CD4-positive, alpha-beta T cell treated with Interleukin-15 for 4 hours (primary cell): Measurements from ENCODE around the gene PLA2G4D.

Source experiments
- DNase-seq: peaks from one replicate; pipeline ENCODE4 v3.0.0-alpha.2; 2020; ENCODE audit warnings: low spot score

Gene PLA2G4D

DNA sequence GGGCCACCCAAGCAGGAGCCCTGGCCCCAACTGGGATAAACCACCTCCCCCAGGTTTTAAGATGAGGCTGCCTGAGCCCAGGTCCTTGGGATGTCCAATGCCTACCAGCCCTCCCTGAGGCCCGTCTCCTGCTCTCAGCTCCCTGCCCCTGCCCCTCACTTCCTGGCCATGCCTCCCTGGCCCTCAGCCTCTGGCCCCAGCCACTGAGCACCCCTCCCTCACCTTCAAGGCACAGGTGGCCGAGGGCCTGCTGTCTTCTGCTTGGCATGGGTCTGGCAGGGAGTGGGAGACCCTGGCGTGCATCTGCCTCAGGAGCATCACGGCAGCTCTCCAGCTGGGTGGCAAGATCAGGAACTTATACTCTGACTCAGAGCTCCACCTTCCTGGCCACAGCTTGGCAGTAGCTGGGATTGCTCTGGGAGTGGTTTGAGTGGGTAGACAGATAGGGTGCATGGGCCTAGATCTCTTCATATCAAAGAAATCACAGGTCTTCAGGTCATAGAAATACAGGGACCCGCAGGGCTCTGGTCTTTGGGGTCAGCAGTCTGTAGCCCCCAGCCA lies 73.6 kb downstream of the PLA2G4D start, which contains the start of gene PLA2G4E:
TSS of gene PLA2G4E (minus strand) at position 330 of the 561 bp plus-strand sequence. CDS start at position 318, 12 bp downstream.
- no peak for DNase-seq

DNA sequence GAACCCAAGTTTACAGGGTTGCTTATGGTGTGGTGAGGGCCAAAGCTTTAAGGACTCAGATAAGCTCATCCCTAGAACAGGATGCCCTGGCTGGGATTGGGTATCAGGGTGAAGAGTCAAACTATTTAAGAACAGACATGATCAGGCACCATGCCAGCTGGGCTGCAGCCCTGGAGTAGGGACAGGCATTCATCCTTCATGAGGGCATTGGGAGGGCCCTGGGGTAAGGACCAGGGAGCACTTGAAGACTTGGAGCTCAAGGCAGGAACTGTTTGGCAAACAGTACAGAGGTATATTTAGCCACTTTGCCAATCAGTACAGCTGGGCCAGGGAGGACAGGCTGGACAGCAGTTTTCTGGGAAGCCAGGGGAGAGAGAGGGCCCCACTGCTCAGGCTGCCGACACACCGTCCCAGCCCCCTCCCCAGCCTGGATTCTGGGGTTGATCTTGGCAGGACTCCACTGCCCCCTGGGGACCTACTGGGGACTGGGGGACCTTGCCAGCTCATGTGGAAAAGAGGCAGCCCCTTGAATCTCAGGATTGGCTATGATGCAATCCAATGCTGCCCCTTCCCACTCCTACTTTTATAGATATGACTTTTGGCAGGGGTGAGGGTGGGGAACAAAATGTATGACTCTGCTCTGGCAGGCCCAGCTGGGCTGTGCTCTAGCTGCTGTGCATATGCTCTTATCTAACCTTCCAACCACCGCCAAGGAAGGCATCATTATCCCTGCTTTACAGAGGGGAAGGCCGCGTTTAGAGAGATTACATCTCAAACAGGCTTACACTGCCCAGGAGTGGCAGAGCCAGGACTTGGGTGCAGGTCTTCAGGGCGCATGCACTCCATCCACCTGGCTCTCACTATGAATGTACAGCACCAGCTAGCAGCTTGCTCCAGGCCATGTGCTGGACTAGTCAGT lies 75.8 kb downstream of the PLA2G4D start:
- DNase-seq: no peak
